H1 (cell line): Measurements from ENCODE around the gene ITPK1. TPM values are rescaled to one million over a fixed set of nuclear protein-coding genes. Genes with fewer than 3 reads are reported as not detected.

Experiments
- CTCF ChIA-PET: fragments of 300-600 bp; sonication (Branson Sonifier 250); formaldehyde crosslinking; loops from one replicate; lab custom pipeline; 2021; ENCODE audit not compliant: partially characterized antibody; lab: Charles Lee
- POLR2A ChIA-PET: fragments of 300-600 bp; sonication (Branson Sonifier 250); formaldehyde crosslinking; loops from one replicate; lab custom pipeline; 2021; ENCODE audit warnings: inconsistent platforms; ENCODE audit not compliant: partially characterized antibody; lab: Charles Lee
- DNase-seq, 2 experiments: peaks; one replicate each; pipeline versions ENCODE4 v3.0.0 to v3.0.0-alpha.2; 2010 to 2022; ENCODE audit warnings: low spot score in 2 of 2, low read depth in 1 of 2, mixed read lengths in 1 of 2
- FAIRE-seq: peaks from 2 replicates; lab custom pipeline; 2011; peaks lifted over from hg19 to GRCh38; lab: Jason Lieb, UNC
- H2AFZ ChIP-seq: 2 replicates; pipeline ENCODE4 v1.8.1; 2012; ENCODE audit warnings: low read length, inconsistent platforms
- H2AK5ac ChIP-seq: 2 replicates; pipeline ENCODE4 v1.6.1; 2013; ENCODE audit warnings: low read depth, low read length
- H2BK120ac ChIP-seq: replicated peaks from 2 replicates; pipeline ENCODE3; 2013; ENCODE audit warnings: low read depth, low read length, inconsistent platforms
- H2BK12ac ChIP-seq: 2 replicates; pipeline ENCODE4 v1.6.1; 2013; ENCODE audit warnings: low read depth, low read length
- H2BK15ac ChIP-seq: 2 replicates; pipeline ENCODE4 v1.6.1; 2013; ENCODE audit warnings: low read length
- H2BK20ac ChIP-seq: 2 replicates; pipeline ENCODE4 v1.6.1; 2013; ENCODE audit warnings: low read length
- H2BK5ac ChIP-seq: 2 replicates; pipeline ENCODE4 v1.6.1; 2013; ENCODE audit warnings: low read depth, low read length
- H3K14ac ChIP-seq: 2 replicates; pipeline ENCODE4 v1.6.1; 2013; ENCODE audit warnings: inconsistent platforms; ENCODE audit not compliant: insufficient read length
- H3K18ac ChIP-seq: 2 replicates; pipeline ENCODE4 v1.6.1; 2013; ENCODE audit warnings: low read length; ENCODE audit errors: extremely low read depth
- H3K23ac ChIP-seq: 2 replicates; pipeline ENCODE4 v1.6.1; 2013; ENCODE audit warnings: inconsistent platforms; ENCODE audit not compliant: insufficient read length
- H3K23me2 ChIP-seq: 2 replicates; pipeline ENCODE4 v1.6.1; 2013; ENCODE audit warnings: low read depth, low read length
- H3K27ac ChIP-seq: 2 replicates; pipeline ENCODE4 v1.6.1; 2011; ENCODE audit warnings: low read depth, low read length, inconsistent platforms
- H3K27me3 ChIP-seq, 4 experiments: replicated peaks in 1 of 4; 1 replicate in 1 of 4; 2 replicates in 3 of 4; pipeline versions ENCODE4 v1.6.1 to v1.8.1; 2011 to 2013; ENCODE audit warnings: low read length in 3 of 4, mild to moderate bottlenecking in 3 of 4, inconsistent platforms in 2 of 4, mixed read lengths in 2 of 4, moderate library complexity in 1 of 4; ENCODE audit not compliant: control insufficient read depth in 3 of 4, insufficient read depth in 3 of 4; ENCODE audit errors: extremely low read depth in 1 of 4
- H3K36me3 ChIP-seq, 4 experiments: 2 replicates each; pipeline versions ENCODE4 v1.6.1 to v1.8.1; 2011 to 2013; ENCODE audit warnings: mild to moderate bottlenecking in 4 of 4, low read length in 3 of 4, moderate library complexity in 2 of 4, control low read depth in 1 of 4, inconsistent platforms in 1 of 4; ENCODE audit not compliant: insufficient read depth in 4 of 4, control insufficient read depth in 2 of 4
- H3K4ac ChIP-seq: replicated peaks from 2 replicates; pipeline ENCODE3; 2013; ENCODE audit warnings: low read length, low read depth, mixed read lengths, inconsistent platforms; ENCODE audit not compliant: insufficient read length
- H3K4me1 ChIP-seq, 4 experiments: replicated peaks in 1 of 4; 1 replicate in 1 of 4; 2 replicates in 3 of 4; pipeline versions ENCODE4 v1.6.1 to v1.8.1; 2011 to 2013; ENCODE audit warnings: low read length in 3 of 4, inconsistent platforms in 2 of 4, mixed read lengths in 1 of 4; ENCODE audit not compliant: insufficient read depth in 4 of 4, control insufficient read depth in 3 of 4
- H3K4me2 ChIP-seq, 2 experiments: 2 replicates each; pipeline versions ENCODE4 v1.6.1 to v1.8.1; 2011 to 2013; ENCODE audit warnings: low read depth in 2 of 2, low read length in 2 of 2, control low read depth in 1 of 2, inconsistent platforms in 1 of 2, mild to moderate bottlenecking in 1 of 2; ENCODE audit not compliant: insufficient read depth in 1 of 2
- H3K4me3 ChIP-seq, 4 experiments: fragments of 200-600, 300-600 bp in 1 of 4; sonication (generic), shearing (Covaris generic), sonication (Bioruptor Twin) in 1 of 4; 2 replicates each; pipeline versions ENCODE4 v1.5.1 to v1.8.1; 2011 to 2016; ENCODE audit warnings: low read length in 4 of 4, low read depth in 3 of 4, control low read depth in 2 of 4, inconsistent platforms in 2 of 4, mild to moderate bottlenecking in 2 of 4, mixed read lengths in 1 of 4, moderate library complexity in 1 of 4; ENCODE audit not compliant: insufficient read depth in 2 of 4; ENCODE audit errors: extremely low read depth in 1 of 4
- H3K56ac ChIP-seq: replicated peaks from 2 replicates; pipeline ENCODE3; 2013; ENCODE audit warnings: low read depth, mild to moderate bottlenecking, mixed read lengths, low read length, inconsistent platforms; ENCODE audit not compliant: insufficient read length
- H3K79me1 ChIP-seq: 2 replicates; pipeline ENCODE4 v1.6.1; 2013; ENCODE audit warnings: low read depth, low read length, control low read depth
- H3K79me2 ChIP-seq, 2 experiments: 2 replicates each; pipeline versions ENCODE4 v1.6.1 to v1.8.1; 2012 to 2013; ENCODE audit warnings: low read length in 2 of 2, mild to moderate bottlenecking in 2 of 2, inconsistent platforms in 1 of 2; ENCODE audit not compliant: insufficient read depth in 2 of 2, control insufficient read depth in 1 of 2
- H3K9ac ChIP-seq, 4 experiments: replicated peaks in 1 of 4; 1 replicate in 1 of 4; 2 replicates in 3 of 4; pipeline versions ENCODE4 v1.6.1 to v1.8.1; 2011 to 2013; ENCODE audit warnings: low read depth in 3 of 4, low read length in 3 of 4, control low read depth in 2 of 4, mild to moderate bottlenecking in 2 of 4, moderate library complexity in 2 of 4, inconsistent platforms in 1 of 4; ENCODE audit errors: extremely low read depth in 1 of 4
- H3K9me3 ChIP-seq, 2 experiments: 2 replicates each; pipeline versions ENCODE4 v1.6.1 to v1.8.1; 2012 to 2013; ENCODE audit warnings: mild to moderate bottlenecking in 2 of 2, moderate library complexity in 2 of 2, control low read depth in 1 of 2, inconsistent platforms in 1 of 2, low read depth in 1 of 2, low read length in 1 of 2, mixed read lengths in 1 of 2; ENCODE audit not compliant: insufficient read depth in 2 of 2
- H4K20me1 ChIP-seq, 2 experiments: replicated peaks in 1 of 2; 2 replicates each; pipeline versions ENCODE3 to v1.8.1; 2011 to 2013; ENCODE audit warnings: inconsistent platforms in 2 of 2, low read length in 2 of 2, mild to moderate bottlenecking in 1 of 2; ENCODE audit not compliant: insufficient read depth in 2 of 2, control insufficient read depth in 1 of 2
- H4K5ac ChIP-seq: 2 replicates; pipeline ENCODE4 v1.6.1; 2013; ENCODE audit warnings: low read length, low read depth, mixed read lengths, inconsistent platforms; ENCODE audit not compliant: insufficient read length
- H4K8ac ChIP-seq: 2 replicates; pipeline ENCODE4 v1.8.0; 2013; ENCODE audit warnings: mild to moderate bottlenecking, moderate library complexity, low read length, inconsistent platforms; ENCODE audit not compliant: insufficient read depth; ENCODE audit errors: extremely low read depth
- H4K91ac ChIP-seq: replicated peaks from 2 replicates; pipeline ENCODE3; 2013; ENCODE audit warnings: low read length, mixed read lengths, inconsistent platforms; ENCODE audit not compliant: insufficient read length
- ASH2L ChIP-seq: fragments of 200-600, 300-600 bp; sonication (generic); IDR thresholded peaks from one replicate; pipeline ENCODE4 v1.7.1; 2017; ENCODE audit warnings: low read length
- BRCA1 ChIP-seq: IDR thresholded peaks from 2 replicates; pipeline ENCODE4 v1.6.1; 2012; ENCODE audit warnings: low read depth, low read length, improper control_type of control experiment
- CBX5 ChIP-seq: fragments of 300-800, 300-1000 bp; sonication (generic); IDR thresholded peaks from 2 replicates; pipeline ENCODE4 v1.7.1; 2016; ENCODE audit warnings: antibody characterized with exemption, low read length, low read depth
- CEBPB ChIP-seq: IDR thresholded peaks from 2 replicates; pipeline ENCODE4 v1.6.1; 2012; ENCODE audit warnings: low read depth, low read length
- JUND ChIP-seq: IDR thresholded peaks from 2 replicates; pipeline ENCODE4 v1.6.1; 2011; ENCODE audit warnings: mild to moderate bottlenecking, improper control_type of control experiment, low read length
- RAD21 ChIP-seq, 2 experiments: IDR thresholded peaks in 1 of 2; conservative IDR thresholded peaks in 1 of 2; 2 replicates each; pipeline ENCODE4 v1.6.1; 2011; ENCODE audit warnings: low read depth in 2 of 2, low read length in 2 of 2, improper control_type of control experiment in 1 of 2, inconsistent platforms in 1 of 2, mild to moderate bottlenecking in 1 of 2, moderate library complexity in 1 of 2
- RNF2 ChIP-seq: fragments of 200-900, 300-1000 bp; sonication (generic); IDR thresholded peaks from 2 replicates; pipeline ENCODE4 v1.7.1; 2016; ENCODE audit warnings: borderline replicate concordance, low read depth, mild to moderate bottlenecking, antibody characterized with exemption, low read length; ENCODE audit not compliant: poor library complexity, severe bottlenecking; ENCODE audit errors: missing control alignments
- SIRT6 ChIP-seq: IDR thresholded peaks from one replicate; pipeline ENCODE4 v1.7.1; 2012; ENCODE audit warnings: low read length, inconsistent platforms
- TAF7 ChIP-seq: optimal IDR thresholded peaks from 2 replicates; pipeline ENCODE3; 2011; ENCODE audit warnings: low read depth, mild to moderate bottlenecking, inconsistent platforms, low read length, moderate library complexity, borderline replicate concordance
- WGBS, 2 experiments: shearing (Covaris generic) in 1 of 2; methylation state at CpG; one replicate each; pipeline versions ENCODE4 v1.1.6 to v1.1.7; 2013 to 2015; ENCODE audit warnings: low lambda C conversion rate in 2 of 2, mixed read lengths in 2 of 2, inconsistent platforms in 1 of 2, low coverage in 1 of 2, missing lambda C conversion rate in 1 of 2; ENCODE audit not compliant: insufficient replicate concordance in 2 of 2, insufficient coverage in 1 of 2, insufficient read length in 1 of 2; ENCODE audit errors: extremely low coverage in 1 of 2, missing lambda C conversion rate in 1 of 2; 5-methylcytosine and 5-hydroxymethylcytosine counted together
- polyA plus RNA-seq, 7 experiments: library from polyadenylated mRNA; depleted of rRNA in 3 of 7; stranded (reverse) in 5 of 7; unstranded in 2 of 7; fragments of >200 nt in 5 of 7; fragments of 200-250 nt in 2 of 7; gene quantifications; 1 replicate in 5 of 7; 2 replicates in 1 of 7; 4 replicates in 1 of 7; pipeline versions ENCODE4 v1.2.1 to v1.2.3, GENCODE V29; 2011 to 2013; ENCODE audit warnings: missing spikeins in 2 of 7, mixed read lengths in 2 of 7
- total RNA-seq: library from RNA; stranded (reverse); fragmentation: NEBNext Ultra II Directional; extraction: Animal tissue kit (Norgen Biotek cat#: 25700); gene quantifications from 2 replicates; pipeline ENCODE4 v1.2.1, GENCODE V29; 2021
- TF ChIP-seq, protein P1 (sequence below): IDR thresholded peaks from 2 replicates; pipeline ENCODE4 v1.6.1; 2012; ENCODE audit warnings: inconsistent platforms
- TF ChIP-seq, protein P2 (sequence below), 3 experiments: IDR thresholded peaks; 1 replicate in 2 of 3; 2 replicates in 1 of 3; pipeline versions ENCODE4 v1.5.1 to v1.6.1; 2011; ENCODE audit warnings: low read length in 3 of 3, mild to moderate bottlenecking in 3 of 3, inconsistent platforms in 2 of 3, low read depth in 1 of 3, moderate library complexity in 1 of 3; ENCODE audit not compliant: insufficient read depth in 1 of 3; ENCODE audit errors: control extremely low read depth in 1 of 3

The ITPK1 gene
- total and polyA plus RNA-seq, 2 of the 8 experiments (the other 6 are each of a cell fraction or from before 2014, with no cell fraction given) = 108 to 143 TPM

DNA sequence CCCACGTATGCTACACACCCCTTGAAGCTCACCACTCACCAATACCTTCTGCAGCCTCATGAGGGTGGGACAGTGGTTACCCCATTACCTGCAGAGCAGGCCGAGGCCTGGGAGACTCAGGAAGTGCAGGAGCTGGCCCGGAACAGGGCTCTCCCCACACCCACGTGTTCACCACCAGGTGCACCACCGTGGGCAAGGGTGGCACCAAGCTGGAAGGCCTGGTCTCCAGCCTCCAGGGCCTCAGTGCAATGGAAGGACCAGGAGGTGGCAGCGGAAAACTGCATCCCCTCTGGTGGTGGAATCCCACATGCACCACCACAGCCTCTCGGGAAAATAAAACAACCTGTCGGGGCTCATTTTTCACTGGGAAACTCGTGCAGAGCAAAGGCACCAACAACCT is 36.4 kb downstream of the ITPK1 start:
- Histone ChIP-seq H4K8ac (no peak overlapping the region), H3K9ac (no peak overlapping the region), H3K4me2 (no peak overlapping the region), H4K5ac (no peak overlapping the region), H3K18ac (no peak overlapping the region), H2AFZ (no peak overlapping the region), H3K4me1 (peaks cover 0 to 4% (median 0%) of the 10 kb centered on the region in 4 experiments; a peak in 2 of 7 replicates), H3K27me3 (no peaks in the 10 kb centered on the region), H2BK20ac (no peak overlapping the region), H3K36me3 (no peaks in the 10 kb centered on the region), H3K4me3 (no peak overlapping the region), H3K9me3 (peaks cover 0 to under 1% of the 10 kb centered on the region in 2 experiments; a peak in 1 of 4 replicates), H2BK5ac (no peak overlapping the region), H3K23me2 (no peaks in the 10 kb centered on the region), H2BK12ac (no peak overlapping the region), H2BK15ac (no peak overlapping the region), H4K20me1 (peaks cover 14 to 17% of the 10 kb centered on the region in 2 experiments), H4K91ac (no peak overlapping the region), H3K56ac (no peak overlapping the region), H3K14ac (no peak overlapping the region), H2BK120ac (no peak overlapping the region), H3K27ac (no peak overlapping the region), H3K23ac (no peak overlapping the region), H3K4ac (no peak overlapping the region), H3K79me2 (peaks cover 0 to 75% of the 10 kb centered on the region in 2 experiments; a peak in 3 of 4 replicates), H3K79me1 (peaks cover 40% of the 10 kb centered on the region), H2AK5ac (no peak overlapping the region)
- DNase-seq = no peak
- TF ChIP-seq TAF7 = no peak
- TF ChIP-seq, protein P1, sequence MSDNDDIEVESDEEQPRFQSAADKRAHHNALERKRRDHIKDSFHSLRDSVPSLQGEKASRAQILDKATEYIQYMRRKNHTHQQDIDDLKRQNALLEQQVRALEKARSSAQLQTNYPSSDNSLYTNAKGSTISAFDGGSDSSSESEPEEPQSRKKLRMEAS = no peak
- no peak for TF ChIP-seq RNF2
- TF ChIP-seq JUND = no peak
- no peak for TF ChIP-seq SIRT6
- no peak for TF ChIP-seq CBX5
- TF ChIP-seq RAD21 (IDR thresholded peaks at IDR 0.05 in 1 of 2, conservative IDR thresholded peaks at IDR 0.05 in 1 of 2; ENCODE audit: low read depth in 2 of 2, low read length in 2 of 2) = peak in 1 of 2 experiments; percentile 33; a peak in 1 of 4 replicates
- TF ChIP-seq, protein P2, sequence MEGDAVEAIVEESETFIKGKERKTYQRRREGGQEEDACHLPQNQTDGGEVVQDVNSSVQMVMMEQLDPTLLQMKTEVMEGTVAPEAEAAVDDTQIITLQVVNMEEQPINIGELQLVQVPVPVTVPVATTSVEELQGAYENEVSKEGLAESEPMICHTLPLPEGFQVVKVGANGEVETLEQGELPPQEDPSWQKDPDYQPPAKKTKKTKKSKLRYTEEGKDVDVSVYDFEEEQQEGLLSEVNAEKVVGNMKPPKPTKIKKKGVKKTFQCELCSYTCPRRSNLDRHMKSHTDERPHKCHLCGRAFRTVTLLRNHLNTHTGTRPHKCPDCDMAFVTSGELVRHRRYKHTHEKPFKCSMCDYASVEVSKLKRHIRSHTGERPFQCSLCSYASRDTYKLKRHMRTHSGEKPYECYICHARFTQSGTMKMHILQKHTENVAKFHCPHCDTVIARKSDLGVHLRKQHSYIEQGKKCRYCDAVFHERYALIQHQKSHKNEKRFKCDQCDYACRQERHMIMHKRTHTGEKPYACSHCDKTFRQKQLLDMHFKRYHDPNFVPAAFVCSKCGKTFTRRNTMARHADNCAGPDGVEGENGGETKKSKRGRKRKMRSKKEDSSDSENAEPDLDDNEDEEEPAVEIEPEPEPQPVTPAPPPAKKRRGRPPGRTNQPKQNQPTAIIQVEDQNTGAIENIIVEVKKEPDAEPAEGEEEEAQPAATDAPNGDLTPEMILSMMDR (IDR thresholded peaks at IDR 0.05; ENCODE audit: control extremely low read depth in 1 of 3, insufficient read depth in 1 of 3, low read depth in 1 of 3, low read length in 3 of 3) = peak; percentile 8 to 43 (median 41)
- TF ChIP-seq CEBPB = no peak
- no peak for TF ChIP-seq ASH2L
- no peak for TF ChIP-seq BRCA1
- POLR2A ChIA-PET = no interaction called here
- WGBS, 2 experiments = 87% methylated on average over 9 of the region's 9 CpGs; no CpG with 5 or more reads in 1 of the 2 experiments
- CTCF ChIA-PET = interaction anchor here (0.7 to 3.4 kb wide), 6 partner anchors 15 to 45 kb away, joined by 3 to 25 read pairs (median 6); no protein-coding TSS in a partner anchor
- no peak for FAIRE-seq
